HFF-Myc (cell line): Measurements from ENCODE around the gene KCNQ1OT1.

Experiments used
- DNase-seq: peaks from one replicate; pipeline ENCODE4 v3.0.0-alpha.2; 2011; ENCODE audit warnings: low read depth; ENCODE audit errors: extremely low read depth
- H3K4me3 ChIP-seq: replicated peaks from 2 replicates; pipeline ENCODE4 v1.5.1; 2011; ENCODE audit warnings: low read depth, mild to moderate bottlenecking, control low read depth, low read length
- CTCF ChIP-seq: IDR thresholded peaks from 2 replicates; pipeline ENCODE4 v1.5.1; 2012; ENCODE audit warnings: mild to moderate bottlenecking, low read depth, low read length, control low read depth; ENCODE audit errors: missing control alignments

KCNQ1OT1 gene

GRCh38 chr11:2706321-2706720, 6.5 kb upstream of the KCNQ1OT1 start:
- DNase-seq: no peak
- H3K4me3 ChIP-seq: no peak overlapping the region
- no peak for TF ChIP-seq CTCF

GRCh38 chr11:2704896-2705606, 5.3 kb upstream of the KCNQ1OT1 start:
- no peak for TF ChIP-seq CTCF
- no peak overlapping the region for H3K4me3 ChIP-seq
- DNase-seq: no peak

- DNase-seq: no peak
- no peak for TF ChIP-seq CTCF
- no peak overlapping the region for H3K4me3 ChIP-seq
Measured at GRCh38 chr11:2704356-2704755, 4.6 kb upstream of the KCNQ1OT1 start.

GRCh38 chr11:2703363-2704141, 3.8 kb upstream of the KCNQ1OT1 start:
- TF ChIP-seq CTCF: no peak
- H3K4me3 ChIP-seq: no peak overlapping the region
- DNase-seq: no peak

- TF ChIP-seq CTCF: no peak
- no peak overlapping the region for H3K4me3 ChIP-seq
- DNase-seq: no peak
Measured at GRCh38 chr11:2702771-2703362, 3.1 kb upstream of the KCNQ1OT1 start.

- no peak for TF ChIP-seq CTCF
- DNase-seq: no peak
- H3K4me3 ChIP-seq: no peak overlapping the region
Measured at GRCh38 chr11:2701898-2702434, 2.2 kb upstream of the KCNQ1OT1 start.
